HG03280 (cell line): Measurements from ENCODE around the gene XRCC4.

Experiments used
- ATAC-seq: cut with Tn5 transposase; IDR thresholded peaks from one replicate; pipeline ENCODE4 v1.9.1; 2021; ENCODE audit warnings: mild to moderate bottlenecking, moderate library complexity; ENCODE audit not compliant: unreplicated experiment

Gene XRCC4

DNA sequence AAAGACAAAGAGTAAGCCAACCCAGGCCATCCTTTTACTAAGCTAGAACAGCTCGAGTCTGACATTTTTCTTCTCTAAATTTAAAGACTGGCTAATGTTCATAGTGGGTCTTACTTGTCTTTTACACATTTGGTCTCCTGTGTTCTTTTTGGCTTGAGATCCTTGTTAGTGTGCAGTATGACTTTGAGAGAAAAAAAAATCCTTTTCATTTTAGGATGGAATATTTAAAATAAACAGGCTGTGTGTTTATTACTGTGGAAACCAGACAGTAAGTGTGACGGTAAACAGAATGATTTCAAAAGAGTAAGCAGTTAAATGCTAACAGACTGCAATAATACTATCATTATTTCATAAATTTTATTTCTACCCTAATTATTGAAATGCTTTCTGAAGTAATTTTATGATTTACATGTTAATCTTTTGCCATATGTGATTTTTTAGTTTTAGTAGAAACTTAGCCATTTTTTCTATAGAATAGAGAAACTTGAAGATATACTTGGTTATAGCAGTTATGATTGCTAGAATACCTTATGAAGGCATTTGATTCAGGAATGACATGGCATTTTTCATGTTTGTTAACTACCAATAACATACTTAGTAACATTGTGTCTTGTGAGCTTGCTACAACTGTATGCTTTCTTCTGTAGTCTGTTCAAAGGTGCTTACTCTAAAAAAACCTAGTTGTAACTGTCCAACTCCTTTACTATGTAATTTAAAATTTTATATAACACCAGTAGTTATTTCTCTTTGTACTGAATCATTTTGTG, 92.4 kb downstream of the XRCC4 start:
- no peak for ATAC-seq

DNA sequence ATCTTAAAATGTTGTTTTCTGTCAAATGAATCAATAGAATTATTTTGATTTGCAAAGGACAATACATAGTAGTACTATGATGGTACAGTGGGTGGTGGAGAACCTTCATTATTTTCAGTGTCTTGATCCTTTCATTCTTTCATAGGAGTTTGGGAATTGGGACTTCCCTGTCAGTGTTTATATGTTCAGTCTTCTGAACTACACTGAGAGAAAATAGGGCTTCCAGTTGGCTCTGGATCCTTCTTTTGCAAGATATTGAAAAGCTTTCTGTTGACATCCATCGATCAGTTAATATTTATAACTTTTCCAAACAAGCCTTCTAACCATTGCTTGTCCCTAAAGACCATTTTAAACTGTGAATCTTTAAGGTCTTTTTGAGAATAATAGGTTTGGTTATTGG, 94.7 kb downstream of the XRCC4 start:
- no peak for ATAC-seq

DNA sequence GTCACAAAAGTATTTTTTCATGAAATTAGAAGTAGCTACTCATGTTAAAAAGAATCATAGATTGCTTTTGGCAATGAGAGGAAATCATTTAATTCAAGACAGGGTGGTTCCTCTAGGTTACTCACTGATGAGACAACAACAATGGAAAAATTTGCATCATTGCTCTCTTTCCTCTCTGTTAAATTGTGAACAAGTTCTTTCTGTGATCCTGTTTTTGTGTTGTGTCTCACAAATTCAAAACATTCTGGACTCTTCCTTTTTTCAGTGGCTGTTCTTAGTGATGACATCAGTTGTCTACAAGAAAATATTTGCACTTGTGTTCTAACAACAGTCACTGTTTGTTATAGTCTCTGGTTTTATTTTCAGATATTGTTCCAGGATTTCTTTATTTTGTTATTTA, 95.3 kb downstream of the XRCC4 start:
- ATAC-seq: no peak

DNA sequence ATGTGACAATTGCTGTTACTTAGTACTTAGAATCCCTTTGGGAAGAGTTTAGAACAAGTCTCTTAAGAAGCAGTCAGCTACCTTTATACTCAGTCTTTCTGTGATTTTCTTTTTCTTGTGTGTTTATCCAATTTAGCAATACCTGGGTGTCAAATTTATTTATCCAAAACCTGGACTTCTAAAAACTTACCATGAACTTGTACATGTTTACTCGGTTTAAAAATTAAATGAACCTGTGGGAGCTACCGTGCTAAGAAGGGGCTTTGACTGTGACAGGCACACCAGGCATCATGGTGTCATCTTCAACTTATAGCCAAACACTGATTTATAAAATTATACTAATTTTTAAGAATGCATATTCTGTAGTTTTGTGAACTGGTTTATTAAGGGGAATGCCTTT, 96.5 kb downstream of the XRCC4 start:
- no peak for ATAC-seq

DNA sequence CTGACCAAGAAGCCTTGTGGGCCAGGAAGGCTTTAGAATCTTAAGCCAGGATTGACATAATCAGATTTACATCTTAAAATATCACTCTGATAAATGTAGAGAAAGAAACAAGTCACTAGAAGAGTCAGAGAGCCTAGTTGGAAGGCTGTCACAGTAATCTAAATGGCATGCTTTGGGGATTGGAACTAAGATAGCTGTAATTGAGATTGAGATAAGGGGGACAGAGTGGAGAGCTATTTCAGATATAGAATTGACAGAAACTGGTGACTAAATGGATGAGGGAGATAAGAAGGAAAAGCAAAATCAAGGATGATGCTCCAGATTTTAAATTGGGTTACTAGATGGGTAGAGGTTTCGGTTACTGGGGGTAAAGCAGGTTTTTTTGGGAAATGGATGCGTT, 100.5 kb downstream of the XRCC4 start:
- no peak for ATAC-seq

DNA sequence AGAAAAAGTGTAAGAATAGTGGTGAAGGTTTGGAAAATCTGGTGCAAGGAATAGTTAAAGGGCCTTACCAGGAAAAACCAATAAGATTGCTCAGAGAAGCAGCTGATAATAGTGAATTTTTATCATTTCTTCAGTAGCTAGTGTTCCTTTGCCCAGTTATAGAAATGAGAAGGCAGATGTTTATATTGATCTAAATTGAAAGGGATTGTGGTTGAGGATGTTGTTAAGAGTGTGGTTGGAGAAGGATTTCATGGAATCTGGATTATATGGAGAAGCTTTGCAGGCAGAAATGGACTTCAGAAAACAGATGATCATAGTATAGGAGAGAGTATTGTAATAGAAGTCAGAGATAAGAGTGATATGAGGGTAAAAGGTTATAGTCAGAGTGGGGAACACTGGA, 102.6 kb downstream of the XRCC4 start:
- ATAC-seq: no peak

DNA sequence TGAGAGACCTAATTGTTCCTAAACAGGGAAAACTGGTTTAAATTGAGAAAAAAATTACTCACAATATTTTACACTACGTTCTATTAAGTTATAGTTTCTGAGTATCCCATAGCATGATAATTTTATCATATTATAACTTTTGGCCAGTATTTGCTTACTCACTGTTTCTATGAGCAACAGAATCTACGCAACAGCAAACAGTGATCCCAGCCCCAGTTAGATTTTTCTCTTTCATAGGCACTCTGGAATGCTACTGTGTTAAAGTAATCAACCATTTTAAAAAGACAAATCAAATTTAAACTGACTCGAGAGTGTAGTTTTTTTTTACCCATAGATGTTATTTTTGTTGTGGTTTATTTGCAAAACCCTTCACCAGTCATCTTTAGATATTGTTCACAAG, 107.2 kb downstream of the XRCC4 start:
- no peak for ATAC-seq

DNA sequence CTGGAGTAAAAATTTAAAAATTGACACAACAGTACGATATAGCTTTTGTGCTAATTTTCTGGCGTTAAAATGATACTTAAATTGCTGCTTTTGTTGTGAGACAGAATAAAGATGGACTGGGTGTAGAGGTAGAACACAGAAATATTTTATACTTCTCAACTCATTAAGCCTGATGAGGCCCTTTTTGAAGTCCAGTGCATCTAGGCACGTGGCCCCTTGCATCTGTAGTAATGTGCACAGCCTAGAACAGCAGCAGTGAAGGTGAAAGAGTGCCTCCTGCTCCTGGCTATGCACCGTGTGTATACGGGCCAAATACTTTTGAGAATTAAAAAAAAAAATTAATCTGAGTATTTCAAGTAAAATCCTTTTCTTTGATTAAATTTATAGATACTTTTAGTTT, 115.6 kb downstream of the XRCC4 start:
- no peak for ATAC-seq

DNA sequence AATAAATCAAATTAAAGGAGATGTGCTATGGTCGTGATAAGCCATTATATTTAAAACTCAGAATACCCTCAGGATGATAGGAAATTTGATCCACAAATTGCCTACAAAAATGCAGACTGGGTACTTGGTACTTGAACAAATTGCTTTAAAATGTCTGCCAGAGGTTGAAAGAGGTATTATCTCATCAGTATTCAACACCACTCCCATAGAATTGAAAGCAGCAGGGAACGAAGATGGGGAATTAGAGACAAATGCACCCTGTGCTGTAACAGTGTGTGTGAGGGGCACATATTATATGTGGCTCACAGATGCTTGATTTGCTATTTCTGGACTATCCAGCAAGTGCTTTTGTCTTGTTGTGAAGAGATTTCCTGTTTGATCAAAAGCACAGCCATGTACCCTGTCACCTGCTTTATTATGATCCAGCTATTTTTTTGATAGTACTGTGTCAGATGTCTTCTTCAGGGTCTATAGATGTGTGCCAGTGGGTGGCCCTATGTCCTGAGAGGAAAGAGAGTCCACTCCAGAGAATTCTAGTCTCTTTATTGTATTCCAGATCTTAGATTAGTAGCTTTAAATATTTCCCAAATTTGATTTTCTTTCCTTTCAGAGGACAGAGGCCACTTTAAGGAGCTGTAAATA, 120.1 kb downstream of the XRCC4 start:
- no peak for ATAC-seq

DNA sequence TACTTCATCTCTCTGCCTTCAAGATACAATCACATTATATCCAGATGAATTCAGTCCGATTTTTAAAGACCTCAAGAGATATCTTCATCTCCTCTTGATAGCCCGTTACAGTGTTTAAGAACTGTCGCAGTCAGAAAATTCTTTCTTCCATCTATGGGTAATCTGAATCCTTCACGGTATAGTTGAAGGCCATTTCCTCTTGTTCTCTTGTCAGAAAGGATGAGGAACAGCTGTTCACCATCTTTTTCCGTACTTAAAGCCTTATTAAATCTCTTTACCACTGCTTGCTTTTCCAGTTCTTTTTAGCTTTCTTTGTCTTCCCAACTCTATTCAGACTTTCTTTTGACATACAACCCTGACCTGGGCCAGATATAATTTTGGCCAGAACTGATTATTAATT, 121.8 kb downstream of the XRCC4 start:
- no peak for ATAC-seq

DNA sequence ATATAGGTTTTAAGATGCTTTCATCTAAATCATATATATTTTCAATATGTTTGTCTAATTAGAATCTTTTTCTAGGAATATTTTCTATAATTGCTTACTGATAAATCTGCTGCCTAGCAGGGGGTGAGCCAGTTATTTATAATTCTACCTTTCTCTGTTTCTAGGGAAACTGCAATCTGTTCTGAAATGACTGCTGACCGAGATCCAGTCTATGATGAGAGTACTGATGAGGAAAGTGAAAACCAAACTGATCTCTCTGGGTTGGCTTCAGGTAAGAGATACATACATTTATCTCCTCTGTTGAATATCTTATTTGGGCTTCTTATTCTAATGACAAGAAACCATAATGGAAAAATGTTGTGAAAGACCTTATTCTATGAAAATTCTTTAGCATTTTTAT, 127.3 kb downstream of the XRCC4 start:
- no peak for ATAC-seq

DNA sequence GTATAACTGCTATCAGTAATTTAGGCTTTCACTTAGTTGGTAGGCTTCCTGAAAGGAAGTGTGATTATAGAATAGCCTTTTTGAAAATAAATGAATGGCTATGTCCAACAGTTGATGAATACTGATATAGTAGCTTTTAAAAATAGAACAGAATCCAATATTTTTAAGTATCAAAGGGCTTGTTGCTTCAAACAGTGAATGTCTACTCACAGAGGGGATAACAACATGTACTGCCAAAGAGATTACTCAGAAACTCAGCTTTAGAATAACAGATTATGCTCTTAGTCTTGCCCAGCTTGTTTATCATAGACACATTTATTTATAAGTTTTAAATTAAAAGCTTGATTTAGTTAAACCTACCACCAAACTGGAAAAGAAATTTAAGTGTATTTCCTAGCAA, 132.6 kb downstream of the XRCC4 start:
- ATAC-seq: no peak

DNA sequence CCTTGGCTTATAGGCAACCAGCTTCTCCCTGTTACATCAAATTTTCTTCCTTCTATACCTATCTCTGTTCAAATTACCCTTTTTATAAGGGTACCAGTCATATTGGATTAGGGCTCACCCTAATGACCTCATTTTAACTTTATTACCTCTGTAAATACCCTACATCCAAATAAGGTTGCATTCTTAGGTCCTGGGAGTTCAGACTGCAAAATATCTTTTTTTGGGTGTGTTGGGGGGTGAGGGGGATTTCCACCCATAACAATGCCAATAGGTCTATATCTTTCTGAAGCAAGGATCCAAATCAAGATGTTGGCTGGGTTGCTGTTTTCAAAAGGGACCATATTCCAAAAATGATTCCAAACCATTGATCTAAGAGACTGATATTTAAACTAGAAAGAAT, 141.7 kb downstream of the XRCC4 start:
- ATAC-seq: no peak

DNA sequence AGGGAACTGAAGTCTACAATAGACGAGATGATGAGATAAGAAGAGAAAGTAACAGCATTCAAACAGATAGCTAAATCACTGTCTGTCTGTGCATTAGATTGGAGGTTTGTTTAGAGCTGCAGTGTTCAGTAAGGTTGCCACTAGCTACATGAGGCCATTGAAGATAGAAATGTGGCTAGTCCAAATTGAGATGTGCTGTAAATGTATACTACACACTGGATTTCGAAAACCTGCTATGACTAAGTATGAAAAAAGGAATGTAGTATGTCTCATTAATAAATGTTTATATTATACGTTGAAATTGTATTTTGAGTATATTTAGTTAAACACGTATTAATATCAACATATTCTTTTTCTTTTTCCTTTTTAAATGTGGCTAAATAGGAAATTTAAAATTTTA, 142.1 kb downstream of the XRCC4 start:
- no peak for ATAC-seq

DNA sequence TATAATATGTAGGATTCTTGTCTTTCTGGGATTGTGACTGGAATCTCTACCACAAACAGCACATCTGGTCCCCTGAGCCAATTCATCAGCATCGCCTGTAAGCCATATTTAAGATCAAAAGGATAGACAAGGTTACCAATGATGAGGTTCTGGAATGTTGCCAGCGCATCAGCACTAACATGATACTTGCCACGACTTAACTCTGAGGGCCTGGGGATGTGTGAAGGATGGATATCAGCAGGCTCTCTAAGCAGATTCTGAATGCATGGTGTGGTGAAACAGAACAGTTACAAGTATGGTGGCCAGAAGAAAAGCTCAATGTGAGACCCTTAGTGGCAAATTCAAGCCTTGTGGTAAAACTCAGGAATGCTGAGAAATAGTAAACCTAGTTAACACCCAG, 143.0 kb downstream of the XRCC4 start:
- no peak for ATAC-seq

DNA sequence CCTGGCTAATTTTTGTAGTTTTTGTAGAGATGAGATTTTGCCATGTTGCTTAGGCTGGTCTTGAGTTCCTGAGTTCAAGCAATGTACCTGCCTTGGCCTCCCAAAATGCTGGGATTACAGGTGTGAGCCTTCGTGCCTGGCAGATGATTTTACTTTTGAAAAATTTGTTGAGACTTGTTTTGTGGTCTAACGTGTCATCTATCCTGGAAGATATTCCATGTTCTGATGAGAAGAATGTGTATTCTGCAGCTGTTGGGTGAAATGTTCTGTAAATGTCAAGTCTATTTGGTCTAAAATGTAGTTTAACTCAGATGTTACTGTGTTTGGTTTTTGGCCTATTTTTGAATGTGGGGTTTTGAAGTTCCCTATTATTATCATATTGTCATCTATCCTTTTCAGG, 145.6 kb downstream of the XRCC4 start:
- no peak for ATAC-seq

DNA sequence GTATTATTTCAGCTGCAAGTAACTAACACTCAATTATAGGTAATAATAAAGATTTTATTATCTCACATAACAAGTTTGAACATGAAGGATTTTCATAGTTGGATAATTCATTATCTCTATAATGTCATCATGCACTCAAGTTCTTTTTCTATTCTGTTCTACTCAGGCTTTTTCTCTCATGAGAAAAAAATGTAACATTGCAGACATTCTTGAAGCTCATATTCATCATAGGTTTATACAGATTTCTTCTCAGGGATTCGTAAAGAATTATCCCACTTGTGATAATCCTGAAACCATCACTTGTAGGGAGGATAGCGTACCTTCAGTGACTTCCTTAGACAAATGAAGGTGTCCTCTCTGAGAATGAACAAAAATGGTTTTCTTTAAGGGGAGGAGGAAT, 150.3 kb downstream of the XRCC4 start:
- no peak for ATAC-seq

DNA sequence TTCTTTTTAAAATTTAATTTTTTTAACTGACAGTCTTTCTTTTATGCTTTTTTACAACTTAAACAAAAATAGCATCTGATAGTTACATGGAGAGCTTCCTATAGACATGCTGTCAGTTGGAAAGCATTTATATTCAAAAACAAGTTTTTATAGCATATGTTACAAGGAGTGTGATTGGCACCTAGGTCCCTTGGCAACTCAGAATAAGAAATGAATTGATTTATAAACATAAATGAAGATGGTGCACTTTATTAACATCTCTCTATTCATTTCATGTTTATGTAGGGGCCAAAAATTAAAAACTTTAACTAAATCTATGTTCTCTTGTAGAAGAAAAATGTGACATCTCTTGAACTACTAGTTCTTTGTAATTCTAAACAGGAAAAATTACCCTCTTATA, 153.2 kb downstream of the XRCC4 start:
- ATAC-seq: no peak

DNA sequence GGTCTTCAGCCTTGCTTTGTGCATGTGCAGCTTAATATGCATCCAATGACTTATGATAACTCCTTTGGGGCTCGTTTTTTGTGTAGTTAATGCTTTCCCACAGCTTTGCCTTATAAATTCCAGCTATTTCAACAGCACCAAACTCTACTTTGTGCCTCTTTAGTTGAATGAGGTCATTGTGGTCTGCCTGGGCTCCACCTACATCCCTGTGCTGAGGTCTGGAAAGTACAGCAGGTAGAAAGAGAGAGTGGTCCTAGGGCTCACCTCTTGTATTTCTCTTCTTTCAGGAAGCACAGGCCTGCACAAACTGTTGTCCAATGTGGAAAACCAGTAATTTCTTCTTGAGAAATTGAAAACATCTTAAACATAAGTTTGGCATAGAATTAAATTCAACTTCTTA, 167.2 kb downstream of the XRCC4 start:
- ATAC-seq: no peak

DNA sequence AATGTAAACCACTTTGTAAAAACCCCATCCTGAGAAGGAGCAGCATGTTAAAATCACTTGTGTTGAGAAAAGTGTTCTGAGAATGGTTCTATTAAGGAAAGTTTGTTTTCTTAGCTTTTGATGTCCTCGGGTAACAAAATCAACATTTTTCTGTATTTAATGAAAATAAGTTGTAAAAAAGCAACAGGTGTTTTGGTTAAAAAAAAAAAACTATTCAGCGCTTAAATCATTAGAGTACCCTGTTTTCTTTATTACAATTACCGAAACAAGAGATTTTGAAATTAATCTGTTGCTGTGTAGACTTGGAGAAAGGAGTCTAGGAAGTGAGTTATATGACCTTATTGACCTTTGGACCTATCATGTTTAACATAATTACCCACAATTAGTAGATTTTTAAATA, 167.7 kb downstream of the XRCC4 start:
- no peak for ATAC-seq

DNA sequence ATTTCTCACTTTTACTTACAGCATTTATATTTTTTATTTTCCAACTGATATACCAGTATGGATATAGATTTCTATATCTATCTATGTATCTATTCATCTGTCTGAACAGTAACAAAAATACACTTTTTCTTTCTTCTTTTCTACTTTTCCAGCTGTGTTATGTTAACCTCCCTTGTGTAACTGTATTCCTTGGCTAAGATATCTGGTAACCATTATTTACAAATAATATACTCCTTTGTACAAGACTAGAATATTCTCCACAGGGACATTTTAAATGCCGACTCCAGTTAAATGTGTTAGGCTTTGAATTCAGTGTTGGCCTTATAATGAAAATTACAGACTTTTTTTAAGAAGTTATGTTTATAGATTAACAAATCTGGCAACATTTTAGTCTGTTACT, 168.7 kb downstream of the XRCC4 start:
- ATAC-seq: no peak

DNA sequence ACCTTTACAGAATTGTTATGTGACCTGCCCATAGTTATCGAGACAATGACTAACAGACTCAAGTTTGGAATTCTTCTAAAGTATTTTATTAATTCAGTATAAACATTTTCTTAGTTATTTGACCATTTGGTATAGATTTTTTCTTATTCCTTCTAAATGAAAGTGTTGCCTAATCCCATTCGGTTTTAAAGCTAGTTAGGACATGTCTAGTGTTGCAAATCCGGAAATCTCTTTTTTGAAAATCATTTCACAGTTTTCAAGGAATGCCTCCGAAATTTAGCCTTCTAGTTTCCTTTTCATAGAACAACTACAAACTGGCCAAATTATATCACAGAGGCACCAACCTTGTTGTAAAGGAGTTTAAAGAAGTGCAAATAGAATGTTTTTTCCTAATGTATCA, 171.8 kb downstream of the XRCC4 start:
- no peak for ATAC-seq

DNA sequence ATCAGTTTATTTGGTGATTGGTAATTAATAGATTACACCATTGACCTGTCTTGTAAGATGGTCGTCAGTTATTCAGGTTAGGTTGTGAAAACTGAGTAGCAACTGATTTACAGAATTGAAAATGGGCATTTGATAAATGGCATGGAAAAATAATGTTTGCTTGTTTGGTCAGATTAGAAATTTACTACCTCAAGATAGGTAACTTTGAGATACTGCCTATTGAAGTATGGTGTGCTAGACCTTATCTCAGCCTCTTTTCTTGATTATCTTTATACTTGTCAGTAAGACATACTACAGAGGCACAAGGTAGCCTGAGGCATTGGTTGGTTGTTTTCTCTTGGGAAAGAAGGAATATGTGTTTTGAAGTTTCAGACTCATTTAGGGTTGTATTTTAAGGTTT, 174.5 kb downstream of the XRCC4 start:
- no peak for ATAC-seq
